ENCODE results near the gene NEMF. TPM values are rescaled to one million over a fixed set of nuclear protein-coding genes. Genes with fewer than 3 reads are reported as not detected.
"Not testable (repeated sequence)": the region's sequence is repeated elsewhere in the genome, so short reads cannot be mapped to it uniquely, and the experiment has no call there.

The NEMF gene
- total and polyA plus RNA-seq, 12 donors = 14.8 to 94.1 (median 56.0) TPM

- Histone ChIP-seq H3K27me3 (no peaks in the 10 kb centered on the region), H3K36me3 (replicated peaks in 1 of 2) (no peaks in the 10 kb centered on the region), H3K27ac (no peak overlapping the region), H3K4me3 (no peak overlapping the region), H3K9me3 (replicated peaks in 1 of 3) (no peaks in the 10 kb centered on the region), H3K4me1 (replicated peaks in 1 of 2) (peaks cover 5 to 6% of the 10 kb centered on the region in 2 donors)
- intact Hi-C loops (cut with DNase I) = loop anchor here in 1 of 2 donors (10.0 kb wide), 1 partner anchor 127 kb away; the partner anchor contains the start of gene DNAAF2
- TF ChIP-seq, protein P1, sequence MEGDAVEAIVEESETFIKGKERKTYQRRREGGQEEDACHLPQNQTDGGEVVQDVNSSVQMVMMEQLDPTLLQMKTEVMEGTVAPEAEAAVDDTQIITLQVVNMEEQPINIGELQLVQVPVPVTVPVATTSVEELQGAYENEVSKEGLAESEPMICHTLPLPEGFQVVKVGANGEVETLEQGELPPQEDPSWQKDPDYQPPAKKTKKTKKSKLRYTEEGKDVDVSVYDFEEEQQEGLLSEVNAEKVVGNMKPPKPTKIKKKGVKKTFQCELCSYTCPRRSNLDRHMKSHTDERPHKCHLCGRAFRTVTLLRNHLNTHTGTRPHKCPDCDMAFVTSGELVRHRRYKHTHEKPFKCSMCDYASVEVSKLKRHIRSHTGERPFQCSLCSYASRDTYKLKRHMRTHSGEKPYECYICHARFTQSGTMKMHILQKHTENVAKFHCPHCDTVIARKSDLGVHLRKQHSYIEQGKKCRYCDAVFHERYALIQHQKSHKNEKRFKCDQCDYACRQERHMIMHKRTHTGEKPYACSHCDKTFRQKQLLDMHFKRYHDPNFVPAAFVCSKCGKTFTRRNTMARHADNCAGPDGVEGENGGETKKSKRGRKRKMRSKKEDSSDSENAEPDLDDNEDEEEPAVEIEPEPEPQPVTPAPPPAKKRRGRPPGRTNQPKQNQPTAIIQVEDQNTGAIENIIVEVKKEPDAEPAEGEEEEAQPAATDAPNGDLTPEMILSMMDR (IDR thresholded peaks at IDR 0.05) = no peak
- no peak for TF ChIP-seq POLR2A (IDR thresholded peaks at IDR 0.05)
- WGBS, 4 donors = 77 to 93% (median 83%) methylated on average over 5 to 6 of the region's 6 CpGs
- DNase-seq = no peak
Measured at GRCh38 chr14:49761839-49762551, 90.6 kb downstream of the NEMF start.

DNA sequence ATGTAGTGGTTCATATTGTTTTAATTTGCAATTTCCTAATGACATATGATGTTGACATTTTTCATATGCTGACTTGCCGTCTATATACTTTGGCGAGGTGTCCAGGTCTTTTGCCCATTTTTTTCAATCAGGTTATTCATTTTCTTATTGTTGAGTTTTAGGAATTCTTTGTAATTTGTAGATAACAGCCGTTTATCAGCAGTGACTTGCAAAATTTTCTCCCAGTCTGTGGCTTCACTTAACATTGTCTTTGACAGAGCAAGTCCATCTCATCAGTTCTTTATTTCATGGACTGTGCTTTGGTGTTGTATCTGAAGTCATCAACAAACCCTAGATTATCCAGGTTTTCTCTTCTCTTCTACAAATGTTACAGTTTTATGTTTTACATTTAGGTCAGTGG, 97.2 kb downstream of the NEMF start:
- Histone ChIP-seq H3K9me3 (replicated peaks in 1 of 3) (no peaks in the 10 kb centered on the region), H3K36me3 (replicated peaks in 1 of 2) (no peaks in the 10 kb centered on the region), H3K27me3 (no peaks in the 10 kb centered on the region), H3K4me3 (no peak overlapping the region), H3K4me1 (replicated peaks in 1 of 2) (no peaks in the 10 kb centered on the region), H3K27ac (no peak overlapping the region)
- intact Hi-C loops (cut with DNase I) = no loop called here
- DNase-seq = no peak
- TF ChIP-seq POLR2A (IDR thresholded peaks at IDR 0.05) = no peak
- TF ChIP-seq, protein P1 (IDR thresholded peaks at IDR 0.05) = no peak
- WGBS, 4 donors = 81 to 90% (median 83%) methylated on average over 3 of the region's 3 CpGs

DNA sequence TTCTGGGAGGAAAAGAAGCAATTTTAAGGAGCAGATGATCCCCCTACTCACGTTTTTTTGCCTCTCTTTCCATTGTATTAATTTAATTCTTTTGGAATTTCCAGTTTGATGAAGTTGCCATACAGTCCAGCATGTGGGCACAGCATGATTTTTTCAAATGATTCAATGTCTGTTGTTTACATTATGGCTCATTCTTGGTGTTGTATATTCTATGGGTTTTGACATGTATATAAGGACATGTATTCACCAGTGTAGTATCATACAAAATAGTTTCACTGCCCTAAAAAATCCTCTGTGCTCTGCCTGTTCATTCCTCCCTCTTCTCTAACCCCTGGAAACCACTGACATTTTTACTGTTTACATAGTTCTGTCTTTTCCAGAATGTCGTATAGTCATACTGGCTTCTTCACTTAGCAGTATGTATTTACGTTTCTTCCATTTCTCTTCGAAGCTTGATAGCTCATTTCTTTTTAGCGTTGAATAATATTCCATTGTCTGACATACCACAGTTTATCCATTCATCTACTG, 98.0 kb downstream of the NEMF start:
- WGBS, 4 donors = 72 to 87% (median 81%) methylated on average over 5 of the region's 5 CpGs
- H3K36me3 ChIP-seq (replicated peaks in 1 of 2) = no peaks in the 10 kb centered on the region
- H3K27ac ChIP-seq = no peak overlapping the region
- no peak for TF ChIP-seq POLR2A (IDR thresholded peaks at IDR 0.05)
- TF ChIP-seq, protein P1 (IDR thresholded peaks at IDR 0.05) = no peak
- intact Hi-C loops (cut with DNase I) = no loop called here
- no peaks in the 10 kb centered on the region for H3K27me3 ChIP-seq
- no peak overlapping the region for H3K4me3 ChIP-seq
- H3K9me3 ChIP-seq (replicated peaks in 1 of 3) = no peaks in the 10 kb centered on the region
- H3K4me1 ChIP-seq (replicated peaks in 1 of 2) = no peaks in the 10 kb centered on the region
- no peak for DNase-seq

GRCh38 chr14:49746476-49746875, 106.1 kb downstream of the NEMF start:
- H3K27me3 ChIP-seq; H3K4me1 ChIP-seq (replicated peaks in 1 of 2); H3K4me3 ChIP-seq; H3K27ac ChIP-seq; H3K9me3 ChIP-seq (replicated peaks in 1 of 3); H3K36me3 ChIP-seq (replicated peaks in 1 of 2); intact Hi-C loops (cut with DNase I); DNase-seq: not testable (repeated sequence)

- Histone ChIP-seq H3K4me3 (no peak overlapping the region), H3K27ac (no peak overlapping the region), H3K4me1 (replicated peaks in 1 of 2) (no peaks in the 10 kb centered on the region), H3K27me3 (no peaks in the 10 kb centered on the region), H3K36me3 (replicated peaks in 1 of 2) (peaks cover 0 to 14% of the 10 kb centered on the region in 2 donors), H3K9me3 (replicated peaks in 1 of 3) (no peaks in the 10 kb centered on the region)
- WGBS, 4 donors = 81 to 100% (median 95%) methylated on average over 1 of the region's 1 CpG
- TF ChIP-seq, protein P1 (IDR thresholded peaks at IDR 0.05) = no peak
- no peak for TF ChIP-seq POLR2A (IDR thresholded peaks at IDR 0.05)
- no peak for DNase-seq
- intact Hi-C loops (cut with DNase I) = no loop called here
Measured at GRCh38 chr14:49745191-49745590, 107.4 kb downstream of the NEMF start.

DNA sequence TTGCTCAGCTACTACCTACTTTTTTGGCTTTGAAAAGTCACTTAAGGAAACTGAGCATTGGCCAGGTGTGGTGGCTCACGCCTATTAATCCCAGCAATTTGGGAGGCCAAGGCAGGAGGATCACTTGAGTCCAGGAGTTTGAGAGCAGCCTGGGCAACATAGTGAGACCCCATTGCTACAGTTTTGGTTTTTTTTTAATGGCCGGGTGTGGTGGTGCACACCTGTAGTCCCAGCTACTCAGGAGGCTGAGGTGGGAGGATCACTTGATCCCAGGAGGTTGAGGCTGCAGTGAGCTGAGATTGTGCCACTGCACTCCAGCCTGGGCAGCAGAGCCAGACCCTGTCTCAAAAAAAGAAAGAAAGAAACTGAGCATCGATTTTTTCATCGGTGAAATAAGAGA, 116.9 kb downstream of the NEMF start:
- 84 to 100% (median 96%) methylated on average over 4 of the region's 4 CpGs for WGBS, 4 donors
- H3K36me3 ChIP-seq (replicated peaks in 1 of 2); H3K9me3 ChIP-seq (replicated peaks in 1 of 3); H3K4me3 ChIP-seq; DNase-seq; H3K27me3 ChIP-seq; H3K4me1 ChIP-seq (replicated peaks in 1 of 2); H3K27ac ChIP-seq; intact Hi-C loops (cut with DNase I): not testable (repeated sequence)

Measured in adrenal gland (tissue), 12 donors.